WTC11 (cell line): Measurements from ENCODE around the gene RAB26. TPM values are rescaled to one million over a fixed set of nuclear protein-coding genes. Genes with fewer than 3 reads are reported as not detected.
A peak's percentile ranks its signal among the peaks of the same experiment; 100 is the strongest.

ENCODE experiments used
- ATAC-seq: fragments of 200-7000 bp; cut with Tn5 transposase; 2 replicates; pipeline ENCODE4 v1.10.0; 2021; ENCODE audit warnings: mild to moderate bottlenecking, moderate library complexity
- CTCF ChIA-PET: fragments of 300-600 bp; sonication (Branson Sonifier 250); formaldehyde crosslinking; loops from one replicate; lab custom pipeline; 2021; ENCODE audit warnings: antibody characterized with exemption; lab: Charles Lee
- POLR2A ChIA-PET: fragments of 350-600 bp; sonication (Branson Sonifier 250); formaldehyde crosslinking; loops from one replicate; lab custom pipeline; 2021; ENCODE audit warnings: antibody characterized with exemption; lab: Charles Lee
- DNase-seq: peaks from one replicate; pipeline ENCODE4 v3.0.0; 2021; ENCODE audit warnings: low spot score
- H3K27ac Mint-ChIP-seq: 2 replicates; pipeline ENCODE4 v1.8.0; 2021; ENCODE audit warnings: mixed read lengths
- H3K27me3 Mint-ChIP-seq: 2 replicates; pipeline ENCODE4 v1.8.0; 2021; ENCODE audit warnings: low read depth, mild to moderate bottlenecking, moderate library complexity, mixed read lengths
- H3K36me3 Mint-ChIP-seq: 2 replicates; pipeline ENCODE4 v1.8.0; 2021; ENCODE audit warnings: mixed read lengths
- H3K4me1 Mint-ChIP-seq: 2 replicates; pipeline ENCODE4 v1.8.0; 2022; ENCODE audit warnings: mixed read lengths
- H3K4me3 Mint-ChIP-seq: 2 replicates; pipeline ENCODE4 v1.8.0; 2021; ENCODE audit warnings: mild to moderate bottlenecking, moderate library complexity, mixed read lengths
- H3K9me3 Mint-ChIP-seq: 2 replicates; pipeline ENCODE4 v1.8.0; 2021; ENCODE audit warnings: mixed read lengths
- AR ChIP-seq: fragments of 250-450 bp; sonication (Bioruptor Pico); IDR thresholded peaks from 2 replicates; pipeline ENCODE4 v1.9.0; 2021; ENCODE audit warnings: mild to moderate bottlenecking
- E2F4 ChIP-seq: sonication (generic); formaldehyde crosslinking; IDR thresholded peaks from 2 replicates; pipeline ENCODE4 v1.8.1; 2022; ENCODE audit warnings: low read depth, mild to moderate bottlenecking, moderate library complexity, missing genetic modification reagents, borderline replicate concordance
- FOXK1 ChIP-seq: sonication (generic); formaldehyde crosslinking; IDR thresholded peaks from 2 replicates; pipeline ENCODE4 v1.8.0; 2022; ENCODE audit warnings: mild to moderate bottlenecking, moderate library complexity, missing genetic modification reagents
- GABPB1 ChIP-seq: sonication (generic); formaldehyde crosslinking; IDR thresholded peaks from 2 replicates; pipeline ENCODE4 v1.8.1; 2023; ENCODE audit warnings: mild to moderate bottlenecking, missing genetic modification reagents
- GRHL2 ChIP-seq: fragments of 250-450 bp; sonication (Bioruptor Pico); IDR thresholded peaks from 2 replicates; pipeline ENCODE4 v1.8.0; 2022; ENCODE audit warnings: mild to moderate bottlenecking, moderate library complexity; ENCODE audit not compliant: insufficient replicate concordance, severe bottlenecking
- GTF2I ChIP-seq: fragments of 250-450 bp; sonication (Bioruptor Pico); conservative IDR thresholded peaks from 2 replicates; pipeline ENCODE4 v1.4.0; 2021; ENCODE audit warnings: mild to moderate bottlenecking
- HMGA2 ChIP-seq: fragments of 250-450 bp; sonication (Bioruptor Pico); IDR thresholded peaks from 2 replicates; pipeline ENCODE4 v1.4.0; 2021; ENCODE audit warnings: mild to moderate bottlenecking, moderate library complexity
- MYBL2 ChIP-seq: sonication (generic); formaldehyde crosslinking; IDR thresholded peaks from 2 replicates; pipeline ENCODE4 v1.8.1; 2023; ENCODE audit warnings: mild to moderate bottlenecking, moderate library complexity, missing genetic modification reagents
- NR1H2 ChIP-seq: sonication (generic); formaldehyde crosslinking; IDR thresholded peaks from 2 replicates; pipeline ENCODE4 v1.9.0; 2021; ENCODE audit warnings: mild to moderate bottlenecking, moderate library complexity, missing genetic modification reagents
- NR2C2 ChIP-seq: sonication (generic); formaldehyde crosslinking; IDR thresholded peaks from 2 replicates; pipeline ENCODE4 v1.8.0; 2022; ENCODE audit warnings: mild to moderate bottlenecking, missing genetic modification reagents
- PRDM15 ChIP-seq: sonication (generic); formaldehyde crosslinking; IDR thresholded peaks from 2 replicates; pipeline ENCODE4 v1.8.0; 2022; ENCODE audit warnings: missing genetic modification reagents
- ZMAT4 ChIP-seq: fragments of 250-450 bp; sonication (Bioruptor Pico); IDR thresholded peaks from 2 replicates; pipeline ENCODE4 v1.9.0; 2021; ENCODE audit warnings: mild to moderate bottlenecking
- ZNF396 ChIP-seq: fragments of 250-450 bp; sonication (Bioruptor Pico); IDR thresholded peaks from 2 replicates; pipeline ENCODE4 v1.8.0; 2021; ENCODE audit warnings: mild to moderate bottlenecking, moderate library complexity, borderline replicate concordance
- ZNF416 ChIP-seq: fragments of 250-450 bp; sonication (Bioruptor Pico); IDR thresholded peaks from 2 replicates; pipeline ENCODE4 v1.9.0; 2021; ENCODE audit warnings: mild to moderate bottlenecking, inconsistent platforms
- ZNF423 ChIP-seq: fragments of 250-450 bp; sonication (Bioruptor Pico); IDR thresholded peaks from 2 replicates; pipeline ENCODE4 v2.1.2; 2022; ENCODE audit warnings: mild to moderate bottlenecking, moderate library complexity
- ZNF512 ChIP-seq: sonication (generic); formaldehyde crosslinking; IDR thresholded peaks from 2 replicates; pipeline ENCODE4 v1.8.1; 2022; ENCODE audit warnings: missing genetic modification reagents, borderline replicate concordance
- total RNA-seq: library from RNA; stranded (reverse); gene quantifications from 3 replicates; pipeline ENCODE4 v1.2.3, GENCODE V29; 2021

Gene RAB26
- total RNA-seq, 1 experiment from 2014 or later, result 7.3 TPM

- TF ChIP-seq AR (CRISPR knock-in tag) (no peak), NR1H2 (CRISPR knock-in tag) (no peak)
These were observed 7.8 kb downstream of the RAB26 start (continued) for GRCh38 chr16:2155977-2156848.

- Mint-ChIP-seq H3K4me3 (peak overlapping the region; percentile 99), H3K27ac (peak overlapping the region; percentile 41; the same call in 1 of the 2 replicates), H3K4me1 (peaks cover 35% of the 10 kb centered on the region), H3K36me3 (peaks cover 29% of the 10 kb centered on the region), H3K27me3 (no peaks in the 10 kb centered on the region; the same call in 1 of the 2 replicates), H3K9me3 (no peaks in the 10 kb centered on the region)
- ChIA-PET CTCF (interaction anchor here (1.3 kb wide), 1 partner anchor 38 kb away, joined by 4 read pairs; no protein-coding TSS in a partner anchor), POLR2A (no interaction called here)
- TF ChIP-seq E2F4 (no peak), MYBL2 (no peak), ZNF416 (no peak), GRHL2 (CRISPR knock-in tag) (no peak), FOXK1 (CRISPR knock-in tag) (no peak), ZNF423 (CRISPR knock-in tag) (no peak), ZMAT4 (CRISPR knock-in tag) (no peak), PRDM15 (CRISPR knock-in tag) (no peak), HMGA2 (CRISPR knock-in tag) (no peak)
- ATAC-seq (no peak), DNase-seq (no peak)
These were observed 8.4 kb downstream of the RAB26 start for GRCh38 chr16:2156849-2157224.

- H3K27me3 Mint-ChIP-seq, result no peaks in the 10 kb centered on the region; the same call in 1 of the 2 replicates
- ATAC-seq, result no peak
- DNase-seq, result no peak
- ChIA-PET CTCF (interaction anchor here (1.3 kb wide), 1 partner anchor 38 kb away, joined by 4 read pairs; no protein-coding TSS in a partner anchor), POLR2A (no interaction called here)
- peaks cover 24% of the 10 kb centered on the region for H3K36me3 Mint-ChIP-seq
- H3K4me1 Mint-ChIP-seq, result peaks cover 29% of the 10 kb centered on the region
- peak overlapping the region; percentile 99 for H3K4me3 Mint-ChIP-seq
- TF ChIP-seq GTF2I (CRISPR knock-in tag) (no peak), ZNF512 (CRISPR knock-in tag) (no peak), GABPB1 (peak; percentile 42; the same call in 1 of the 2 replicates), ZNF396 (no peak), NR2C2 (CRISPR knock-in tag) (no peak)
- H3K9me3 Mint-ChIP-seq, result no peaks in the 10 kb centered on the region
- peak overlapping the region; percentile 68 for H3K27ac Mint-ChIP-seq
These were observed 9.2 kb downstream of the RAB26 start for GRCh38 chr16:2157480-2158261.
